ENCODE measurements around the gene SPDEF.

DNA sequence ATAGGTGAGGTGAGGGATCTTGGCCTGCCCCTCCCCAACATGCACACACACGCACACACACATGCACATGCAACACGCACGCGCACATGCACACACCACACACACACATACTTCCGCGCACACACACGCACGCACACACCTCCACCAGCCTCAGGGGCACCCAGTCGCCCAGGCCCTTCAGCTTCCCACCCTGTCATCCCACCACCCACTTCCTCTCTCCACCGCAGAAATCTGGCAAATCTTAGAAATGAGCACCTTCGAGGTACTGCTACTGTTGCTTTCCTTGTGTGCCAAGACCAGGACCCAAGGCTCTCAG, 1.2 kb downstream of the SPDEF start:
- no peak for TF ChIP-seq POLR2A (IDR thresholded peaks at IDR 0.05; ENCODE audit: extremely low read depth, insufficient read length)
- TF ChIP-seq, protein P1, sequence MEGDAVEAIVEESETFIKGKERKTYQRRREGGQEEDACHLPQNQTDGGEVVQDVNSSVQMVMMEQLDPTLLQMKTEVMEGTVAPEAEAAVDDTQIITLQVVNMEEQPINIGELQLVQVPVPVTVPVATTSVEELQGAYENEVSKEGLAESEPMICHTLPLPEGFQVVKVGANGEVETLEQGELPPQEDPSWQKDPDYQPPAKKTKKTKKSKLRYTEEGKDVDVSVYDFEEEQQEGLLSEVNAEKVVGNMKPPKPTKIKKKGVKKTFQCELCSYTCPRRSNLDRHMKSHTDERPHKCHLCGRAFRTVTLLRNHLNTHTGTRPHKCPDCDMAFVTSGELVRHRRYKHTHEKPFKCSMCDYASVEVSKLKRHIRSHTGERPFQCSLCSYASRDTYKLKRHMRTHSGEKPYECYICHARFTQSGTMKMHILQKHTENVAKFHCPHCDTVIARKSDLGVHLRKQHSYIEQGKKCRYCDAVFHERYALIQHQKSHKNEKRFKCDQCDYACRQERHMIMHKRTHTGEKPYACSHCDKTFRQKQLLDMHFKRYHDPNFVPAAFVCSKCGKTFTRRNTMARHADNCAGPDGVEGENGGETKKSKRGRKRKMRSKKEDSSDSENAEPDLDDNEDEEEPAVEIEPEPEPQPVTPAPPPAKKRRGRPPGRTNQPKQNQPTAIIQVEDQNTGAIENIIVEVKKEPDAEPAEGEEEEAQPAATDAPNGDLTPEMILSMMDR (IDR thresholded peaks at IDR 0.05; ENCODE audit: low read depth, low read length) = no peak
